Gastrocnemius medialis (tissue), 4 donors: ENCODE data around the gene CAMTA1.

Source experiments
- CTCF ChIP-seq, 5 experiments: fragments of 450-650 bp in 3 of 5; fragments of 200-600 bp in 2 of 5; sonication (generic) in 2 of 5; IDR thresholded peaks in 4 of 5; conservative IDR thresholded peaks in 1 of 5; 1 replicate in 4 of 5; 2 replicates in 1 of 5; pipeline ENCODE4 v1.5.1; 2016 to 2019; ENCODE audit warnings: antibody characterized with exemption in 5 of 5, mild to moderate bottlenecking in 3 of 5, moderate library complexity in 3 of 5
- POLR2A ChIP-seq, 2 donors: fragments of 450-650 bp; IDR thresholded peaks; one replicate each; pipeline ENCODE4 v1.6.1; 2017; ENCODE audit warnings: antibody characterized with exemption in 2 of 2, mild to moderate bottlenecking in 2 of 2, moderate library complexity in 2 of 2

GRCh38 chr1:7487766-7488474 lies 702.7 kb downstream of the CAMTA1 start:
- no peak for TF ChIP-seq CTCF (IDR thresholded peaks at IDR 0.05 in 4 of 5, conservative IDR thresholded peaks at IDR 0.05 in 1 of 5)
- TF ChIP-seq POLR2A (IDR thresholded peaks at IDR 0.05), result no peak
